Panc1 (cell line): Measurements from ENCODE around the gene RASGRF2.

Experiments used
- CTCF ChIP-seq: fragments of 450-650 bp; IDR thresholded peaks from 2 replicates; pipeline ENCODE4 v1.5.1; 2017; ENCODE audit warnings: mild to moderate bottlenecking
- TF ChIP-seq, protein P1 (sequence below), 2 experiments: IDR thresholded peaks; 2 replicates each; pipeline ENCODE4 v1.6.1; 2011 to 2012; ENCODE audit warnings: low read depth in 2 of 2, control low read depth in 1 of 2, low read length in 1 of 2, mild to moderate bottlenecking in 1 of 2, moderate library complexity in 1 of 2; ENCODE audit not compliant: insufficient read depth in 1 of 2

DNA sequence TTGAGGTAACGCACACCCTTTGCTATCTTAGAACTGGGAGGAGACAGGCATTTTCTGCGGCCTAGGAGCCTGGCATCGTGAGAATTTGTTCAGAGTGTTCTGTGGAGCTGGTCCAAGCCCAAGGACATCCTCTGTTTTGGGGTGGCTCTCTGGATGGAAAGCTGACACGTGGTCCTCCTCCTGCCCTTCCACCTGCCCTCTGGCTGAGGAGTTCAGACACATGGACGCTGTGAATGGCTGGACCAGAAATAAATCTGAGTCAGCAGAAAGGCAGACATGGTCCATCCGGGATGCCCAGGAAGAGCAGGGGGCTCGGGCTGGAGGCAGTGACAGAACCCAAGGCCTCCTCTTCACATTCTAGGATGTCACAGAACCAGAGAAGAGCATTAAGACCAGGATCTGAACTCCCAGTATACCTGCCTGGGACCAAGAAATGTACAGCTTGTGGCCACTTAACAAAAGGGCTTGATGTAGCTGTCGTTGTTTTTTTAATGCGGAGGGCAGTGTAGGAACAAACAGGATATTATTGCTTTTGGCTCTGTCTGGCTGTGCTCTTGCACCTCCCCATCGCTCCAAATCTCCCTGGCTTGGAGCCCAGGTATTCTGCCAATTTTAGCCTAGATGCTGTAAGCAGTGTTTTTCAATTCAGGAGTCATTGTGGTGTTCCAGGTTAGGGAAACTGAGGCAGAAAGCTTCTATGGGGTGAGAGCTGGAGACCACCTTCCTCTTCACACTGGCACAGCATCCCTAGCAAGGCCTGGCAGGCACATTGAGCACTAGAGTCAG lies 275.3 kb downstream of the RASGRF2 start:
- TF ChIP-seq CTCF: no peak
- TF ChIP-seq, protein P1, sequence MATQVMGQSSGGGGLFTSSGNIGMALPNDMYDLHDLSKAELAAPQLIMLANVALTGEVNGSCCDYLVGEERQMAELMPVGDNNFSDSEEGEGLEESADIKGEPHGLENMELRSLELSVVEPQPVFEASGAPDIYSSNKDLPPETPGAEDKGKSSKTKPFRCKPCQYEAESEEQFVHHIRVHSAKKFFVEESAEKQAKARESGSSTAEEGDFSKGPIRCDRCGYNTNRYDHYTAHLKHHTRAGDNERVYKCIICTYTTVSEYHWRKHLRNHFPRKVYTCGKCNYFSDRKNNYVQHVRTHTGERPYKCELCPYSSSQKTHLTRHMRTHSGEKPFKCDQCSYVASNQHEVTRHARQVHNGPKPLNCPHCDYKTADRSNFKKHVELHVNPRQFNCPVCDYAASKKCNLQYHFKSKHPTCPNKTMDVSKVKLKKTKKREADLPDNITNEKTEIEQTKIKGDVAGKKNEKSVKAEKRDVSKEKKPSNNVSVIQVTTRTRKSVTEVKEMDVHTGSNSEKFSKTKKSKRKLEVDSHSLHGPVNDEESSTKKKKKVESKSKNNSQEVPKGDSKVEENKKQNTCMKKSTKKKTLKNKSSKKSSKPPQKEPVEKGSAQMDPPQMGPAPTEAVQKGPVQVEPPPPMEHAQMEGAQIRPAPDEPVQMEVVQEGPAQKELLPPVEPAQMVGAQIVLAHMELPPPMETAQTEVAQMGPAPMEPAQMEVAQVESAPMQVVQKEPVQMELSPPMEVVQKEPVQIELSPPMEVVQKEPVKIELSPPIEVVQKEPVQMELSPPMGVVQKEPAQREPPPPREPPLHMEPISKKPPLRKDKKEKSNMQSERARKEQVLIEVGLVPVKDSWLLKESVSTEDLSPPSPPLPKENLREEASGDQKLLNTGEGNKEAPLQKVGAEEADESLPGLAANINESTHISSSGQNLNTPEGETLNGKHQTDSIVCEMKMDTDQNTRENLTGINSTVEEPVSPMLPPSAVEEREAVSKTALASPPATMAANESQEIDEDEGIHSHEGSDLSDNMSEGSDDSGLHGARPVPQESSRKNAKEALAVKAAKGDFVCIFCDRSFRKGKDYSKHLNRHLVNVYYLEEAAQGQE (IDR thresholded peaks at IDR 0.05; ENCODE audit: insufficient read depth in 1 of 2, low read depth in 2 of 2, low read length in 1 of 2): no peak
